Upper lobe of left lung (tissue), 6 donors: ENCODE results near the gene KIF13A. TPM values are rescaled to one million over a fixed set of nuclear protein-coding genes. Genes with fewer than 3 reads are reported as not detected.
A peak's percentile ranks its signal among the peaks of the same experiment; 100 is the strongest.

Experiments used
- ATAC-seq, 2 donors: fragments of 200-7000 bp; cut with Tn5 transposase; one replicate each; pipeline ENCODE4 v1.9.1; 2022; ENCODE audit warnings: mild to moderate bottlenecking in 2 of 2, moderate library complexity in 2 of 2; ENCODE audit not compliant: low FRiP score in 2 of 2
- DNase-seq, 2 donors: peaks; one replicate each; pipeline ENCODE4 v3.0.0-alpha.2; 2019 to 2020
- H3K27ac ChIP-seq, 4 donors: fragments of 200-600 bp; sonication (generic); one replicate each; pipeline ENCODE4 v1.5.1; 2016 to 2019
- H3K27me3 ChIP-seq, 4 donors: fragments of 200-600 bp; sonication (generic); one replicate each; pipeline ENCODE4 v1.5.1; 2017 to 2019
- H3K36me3 ChIP-seq, 4 donors: fragments of 200-600 bp; sonication (generic); one replicate each; pipeline ENCODE4 v1.5.1; 2016 to 2019
- H3K4me1 ChIP-seq, 4 donors: fragments of 200-600 bp; sonication (generic); one replicate each; pipeline ENCODE4 v1.5.1; 2018 to 2019
- H3K4me3 ChIP-seq, 4 donors: fragments of 200-600 bp; sonication (generic); one replicate each; pipeline ENCODE4 v1.5.1; 2017 to 2019; ENCODE audit warnings: mild to moderate bottlenecking in 2 of 4, moderate library complexity in 1 of 4
- H3K9me3 ChIP-seq, 4 donors: fragments of 200-600 bp; sonication (generic); one replicate each; pipeline ENCODE4 v1.5.1; 2018 to 2019
- CTCF ChIP-seq, 6 experiments: fragments of 450-650 bp in 4 of 6; fragments of 200-600 bp in 2 of 6; sonication (generic) in 2 of 6; IDR thresholded peaks; one replicate each; pipeline ENCODE4 v1.5.1; 2016 to 2019; ENCODE audit warnings: antibody characterized with exemption in 6 of 6
- EP300 ChIP-seq, 4 donors: sonication (generic); formaldehyde crosslinking; IDR thresholded peaks; one replicate each; pipeline ENCODE4 v1.5.1; 2017; ENCODE audit warnings: antibody characterized with exemption in 4 of 4, control low read depth in 2 of 4
- POLR2A ChIP-seq, 4 donors: fragments of 450-650 bp; IDR thresholded peaks; one replicate each; pipeline ENCODE4 v1.5.1; 2016 to 2017; ENCODE audit warnings: antibody characterized with exemption in 4 of 4, mild to moderate bottlenecking in 2 of 4
- POLR2AphosphoS5 ChIP-seq, 2 donors: sonication (generic); formaldehyde crosslinking; IDR thresholded peaks; one replicate each; pipeline ENCODE4 v1.5.1; 2017; ENCODE audit warnings: antibody characterized with exemption in 2 of 2
- WGBS, 2 donors: methylation state at CpG; one replicate each; pipeline ENCODE4 v1.1.5; 2017 to 2018; 5-methylcytosine and 5-hydroxymethylcytosine counted together
- total RNA-seq, 6 donors: library from RNA; depleted of rRNA in 4 of 6; stranded (reverse); fragments of >200 nt in 4 of 6; gene quantifications; one replicate each; pipeline versions ENCODE4 v1.1.0 to v1.2.1, GENCODE V29; 2016 to 2021
- donor health status: DM: no; HTN: no; CAD: no; lungs with moderate emphysema.
- donor health status: DM: no; HTN: yes; CAD: no; lungs with severe emphysema.

KIF13A gene
- total RNA-seq, 6 donors from 2014 or later: 35.8 to 59.9 (median 49.0) TPM

DNA sequence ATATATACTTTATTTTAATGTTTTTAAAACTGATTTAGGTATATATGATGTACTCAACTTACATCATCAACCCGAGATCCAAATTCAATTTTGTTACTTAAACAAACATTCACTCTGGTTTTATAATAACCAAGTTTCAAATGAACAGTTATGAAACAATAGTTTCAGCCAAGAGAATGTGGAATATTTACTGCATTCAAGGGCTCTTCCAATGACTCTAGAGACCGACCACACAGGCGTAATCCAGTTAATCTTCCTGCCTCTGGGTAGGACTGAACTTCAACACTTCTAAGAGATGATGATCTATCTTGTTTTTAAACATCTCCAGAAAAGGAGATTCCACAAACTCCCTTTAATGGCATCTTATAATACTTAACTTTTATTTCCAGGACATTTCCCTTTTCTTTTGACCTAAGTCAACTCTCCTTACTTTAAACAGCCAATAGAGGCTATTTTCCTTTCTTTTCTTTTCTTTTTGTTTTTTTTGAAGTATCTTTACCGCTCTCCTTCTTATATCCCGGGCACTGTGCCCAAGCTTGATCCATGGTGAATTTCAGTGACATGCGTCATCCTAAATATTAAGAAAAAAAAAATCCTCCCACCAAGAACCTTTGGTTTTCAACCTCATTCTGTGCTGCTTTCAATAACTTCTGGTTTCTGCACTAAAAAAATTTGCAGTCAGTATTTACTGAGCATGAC lies 110.1 kb downstream of the KIF13A start:
- H3K4me3 ChIP-seq: no peak overlapping the region
- ATAC-seq (peak; percentile 68 to 71), DNase-seq (no peak)
- H3K27ac ChIP-seq: no peak overlapping the region
- no peak for TF ChIP-seq POLR2A (IDR thresholded peaks at IDR 0.05)
- no peaks in the 10 kb centered on the region for H3K27me3 ChIP-seq
- 65 to 69% methylated on average over 6 of the region's 6 CpGs for WGBS, 2 donors
- no peaks in the 10 kb centered on the region for H3K36me3 ChIP-seq
- no peaks in the 10 kb centered on the region for H3K9me3 ChIP-seq
- H3K4me1 ChIP-seq: peaks cover 0 to 19% (median 15%) of the 10 kb centered on the region in 4 donors

- no peak overlapping the region for H3K27ac ChIP-seq
- H3K27me3 ChIP-seq: no peaks in the 10 kb centered on the region
- no peak overlapping the region for H3K4me3 ChIP-seq
- TF ChIP-seq EP300 (IDR thresholded peaks at IDR 0.05): no peak
- no peaks in the 10 kb centered on the region for H3K36me3 ChIP-seq
- DNase-seq (no peak), ATAC-seq (no peak)
- WGBS, 2 donors: 82 to 91% methylated on average over 10 of the region's 10 CpGs
- no peaks in the 10 kb centered on the region for H3K9me3 ChIP-seq
- H3K4me1 ChIP-seq: peaks cover 10 to 14% (median 12%) of the 10 kb centered on the region in 4 donors
Observed at GRCh38 chr6:17874753-17875152, 112.7 kb downstream of the KIF13A start.

DNA sequence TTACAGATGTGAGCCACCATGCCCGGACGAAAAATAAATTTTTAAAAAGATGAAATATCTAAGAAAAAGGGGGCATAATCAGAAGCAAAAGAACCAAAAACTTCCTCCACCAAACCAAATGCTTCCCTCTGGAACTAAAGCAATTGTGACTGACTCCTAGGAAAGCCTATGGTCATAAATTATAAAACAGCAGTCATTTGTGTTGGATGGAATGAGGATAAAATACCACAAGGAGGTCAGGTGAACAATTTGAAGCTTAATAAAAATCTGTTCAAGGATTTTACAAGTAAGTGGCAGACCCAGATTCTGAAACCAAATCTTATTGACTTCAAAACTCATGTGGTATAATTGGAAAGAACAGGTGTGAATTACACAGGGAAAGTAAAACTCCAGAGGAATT lies 114.5 kb downstream of the KIF13A start:
- no peak overlapping the region for H3K4me3 ChIP-seq
- no peak overlapping the region for H3K27ac ChIP-seq
- no peak for TF ChIP-seq EP300 (IDR thresholded peaks at IDR 0.05)
- TF ChIP-seq CTCF (IDR thresholded peaks at IDR 0.05): no peak
- TF ChIP-seq POLR2A (IDR thresholded peaks at IDR 0.05): no peak
- TF ChIP-seq POLR2AphosphoS5 (IDR thresholded peaks at IDR 0.05): no peak
- no peaks in the 10 kb centered on the region for H3K36me3 ChIP-seq
- 91 to 100% methylated on average over 2 of the region's 2 CpGs for WGBS, 2 donors
- ATAC-seq: no peak
- no peaks in the 10 kb centered on the region for H3K27me3 ChIP-seq
- no peaks in the 10 kb centered on the region for H3K9me3 ChIP-seq
- H3K4me1 ChIP-seq: peaks cover 16 to 19% (median 18%) of the 10 kb centered on the region in 4 donors
- DNase-seq: no peak

DNA sequence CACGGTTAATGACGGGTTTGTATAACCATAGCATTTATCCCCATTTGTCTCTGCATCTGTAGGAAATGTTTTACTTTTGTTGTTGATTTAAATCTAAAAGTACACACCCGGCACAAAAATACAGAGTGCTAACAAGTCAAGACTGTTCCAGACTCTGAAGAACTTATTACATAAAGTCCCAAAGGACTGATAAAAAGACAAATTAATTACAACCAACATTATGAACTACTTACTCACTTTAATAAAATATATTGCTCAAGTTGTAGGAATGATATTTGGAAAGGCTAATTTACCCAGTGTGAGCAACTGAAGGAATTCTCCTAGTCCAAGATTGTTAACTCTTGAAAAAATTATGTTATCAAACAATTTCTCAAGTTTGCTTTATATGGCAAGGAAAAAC lies 115.6 kb downstream of the KIF13A start:
- Histone ChIP-seq H3K9me3 (no peaks in the 10 kb centered on the region), H3K4me3 (no peak overlapping the region), H3K36me3 (no peaks in the 10 kb centered on the region), H3K27ac (no peak overlapping the region), H3K27me3 (no peaks in the 10 kb centered on the region), H3K4me1 (peaks cover 18 to 23% (median 18%) of the 10 kb centered on the region in 4 donors)
- ATAC-seq: peak in 1 of 2 donors; percentile 42
- DNase-seq: no peak
- no peak for TF ChIP-seq EP300 (IDR thresholded peaks at IDR 0.05)
- no peak for TF ChIP-seq POLR2A (IDR thresholded peaks at IDR 0.05)
- no peak for TF ChIP-seq CTCF (IDR thresholded peaks at IDR 0.05)
- no peak for TF ChIP-seq POLR2AphosphoS5 (IDR thresholded peaks at IDR 0.05)
- 67% methylated on average over 3 of the region's 3 CpGs for WGBS, 2 donors

- Histone ChIP-seq H3K27me3 (no peaks in the 10 kb centered on the region), H3K9me3 (no peaks in the 10 kb centered on the region), H3K27ac (no peak overlapping the region), H3K4me3 (no peak overlapping the region), H3K4me1 (peaks cover 11 to 23% (median 18%) of the 10 kb centered on the region in 4 donors), H3K36me3 (no peaks in the 10 kb centered on the region)
- no peak for TF ChIP-seq POLR2AphosphoS5 (IDR thresholded peaks at IDR 0.05)
- no peak for TF ChIP-seq EP300 (IDR thresholded peaks at IDR 0.05)
- TF ChIP-seq POLR2A (IDR thresholded peaks at IDR 0.05): no peak
- no peak for TF ChIP-seq CTCF (IDR thresholded peaks at IDR 0.05)
- DNase-seq: no peak
- 74 to 86% methylated on average over 1 of the region's 1 CpG for WGBS, 2 donors
- ATAC-seq: no peak
Observed at GRCh38 chr6:17871189-17871519, 116.3 kb downstream of the KIF13A start.
